ENCODE results near the gene KLRC4. TPM values are rescaled to one million over a fixed set of nuclear protein-coding genes. Genes with fewer than 3 reads are reported as not detected.

Gene KLRC4
- total RNA-seq (2021; fragmentation: NEBNext Ultra II Directional; extraction: Animal tissue kit (Norgen Biotek cat#: 25700)) = not detected in 2 replicates
- polyA plus RNA-seq (2011; rRNA removed) = not detected in 2 replicates
- polyA plus RNA-seq (2011; cell fraction: cytosol; rRNA removed) = not detected
- not detected for polyA plus RNA-seq (2011; cell fraction: nucleus; rRNA removed)
- polyA plus RNA-seq (2012, experiment 1 of 2) = not detected in 4 replicates
- polyA plus RNA-seq (2012, experiment 2 of 2) = not detected
- polyA plus RNA-seq (2013, experiment 1 of 2) = not detected
- polyA plus RNA-seq (2013, experiment 2 of 2) = not detected
- not detected in 2 replicates for polyA minus RNA-seq (2011; rRNA and poly(A)+ RNA removed)
- polyA minus RNA-seq (2011; cell fraction: cytosol; rRNA and poly(A)+ RNA removed) = not detected
- polyA minus RNA-seq (2011; cell fraction: nucleus; rRNA and poly(A)+ RNA removed) = not detected
- long read RNA-seq, experiment 1 = 0 reads
- long read RNA-seq, experiment 2 = 0 reads

DNA sequence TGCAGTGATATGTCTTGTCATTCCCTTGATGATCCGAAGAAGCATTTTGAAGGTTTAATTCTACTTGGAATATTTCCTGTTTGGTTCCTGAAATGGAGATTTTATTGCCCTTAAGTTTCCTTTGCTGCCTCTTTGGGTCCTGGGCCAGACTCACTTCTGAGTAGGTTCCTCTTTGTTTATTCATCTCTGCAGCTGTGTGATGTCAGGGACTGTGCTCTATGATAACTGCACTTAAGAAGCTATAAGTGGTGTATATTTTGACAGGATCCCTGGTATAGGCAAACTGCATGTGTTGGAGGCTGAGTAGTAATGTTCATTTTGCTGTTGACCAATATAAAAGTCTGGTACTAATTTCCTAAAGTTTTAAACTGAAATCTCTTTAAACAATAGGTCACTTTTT is at the start of gene KLRC4:
Gene KLRC4, minus strand, starts transcription at position 366 of the 400 bp plus-strand sequence. Its CDS starts 182 bp downstream, at position 184.
- H2BK5ac ChIP-seq (ENCODE audit: low read depth, low read length) = no peak within 1 kb of the TSS
- H4K5ac ChIP-seq (ENCODE audit: insufficient read length, low read depth, low read length) = no peak within 1 kb of the TSS
- no peak within 1 kb of the TSS for H3K14ac ChIP-seq (ENCODE audit: insufficient read length)
- no peaks in the 10 kb centered on the region for H3K79me2 ChIP-seq (ENCODE audit: control insufficient read depth in 1 of 2, insufficient read depth in 2 of 2, low read length in 2 of 2)
- no peaks in the 10 kb centered on the region for H4K20me1 ChIP-seq (replicated peaks in 1 of 2; ENCODE audit: control insufficient read depth in 1 of 2, insufficient read depth in 2 of 2, low read length in 2 of 2)
- no peak within 1 kb of the TSS for H4K91ac ChIP-seq (replicated peaks; ENCODE audit: insufficient read length, low read length)
- 57% methylated on average over 1 of the region's 1 CpG; no CpG with 5 or more reads in 1 of the 2 experiments for WGBS, 2 experiments (ENCODE audit: extremely low coverage in 1 of 2, insufficient coverage in 1 of 2, insufficient read length in 1 of 2, insufficient replicate concordance in 2 of 2, low coverage in 1 of 2, low lambda C conversion rate in 2 of 2, missing lambda C conversion rate in 1 of 2)
- no peak within 1 kb of the TSS for H3K23ac ChIP-seq (ENCODE audit: insufficient read length)
- no peaks in the 10 kb centered on the region for H3K36me3 ChIP-seq (ENCODE audit: control insufficient read depth in 2 of 4, insufficient read depth in 4 of 4, low read length in 3 of 4)
- no peak within 1 kb of the TSS for H3K4me3 ChIP-seq (ENCODE audit: extremely low read depth in 1 of 4, insufficient read depth in 2 of 4, low read depth in 3 of 4, low read length in 4 of 4)
- no peak within 1 kb of the TSS for H2BK20ac ChIP-seq (ENCODE audit: low read length)
- no peak within 1 kb of the TSS for H3K56ac ChIP-seq (replicated peaks; ENCODE audit: insufficient read length, low read depth, low read length)
- POLR2A ChIA-PET (ENCODE audit: partially characterized antibody) = no interaction called here
- no peak within 1 kb of the TSS for H2AK5ac ChIP-seq (ENCODE audit: low read depth, low read length)
- no peak within 1 kb of the TSS for H2BK15ac ChIP-seq (ENCODE audit: low read length)
- H2BK120ac ChIP-seq (replicated peaks; ENCODE audit: low read depth, low read length) = no peak within 1 kb of the TSS
- H3K27me3 ChIP-seq (replicated peaks in 1 of 4; ENCODE audit: control insufficient read depth in 3 of 4, extremely low read depth in 1 of 4, insufficient read depth in 3 of 4, low read length in 3 of 4) = no peaks in the 10 kb centered on the region
- no peak within 1 kb of the TSS for H4K8ac ChIP-seq (ENCODE audit: extremely low read depth, insufficient read depth, low read length)
- H2BK12ac ChIP-seq (ENCODE audit: low read depth, low read length) = no peak within 1 kb of the TSS
- H3K4me1 ChIP-seq (replicated peaks in 1 of 4; ENCODE audit: control insufficient read depth in 3 of 4, insufficient read depth in 4 of 4, low read length in 3 of 4) = no peaks in the 10 kb centered on the region
- CTCF ChIA-PET (ENCODE audit: partially characterized antibody) = no interaction called here
- no peak for DNase-seq (ENCODE audit: low read depth in 1 of 2, low spot score in 2 of 2)
- peaks cover 0 to 5% of the 10 kb centered on the region in 2 experiments; a peak in 1 of 4 replicates for H3K9me3 ChIP-seq (ENCODE audit: insufficient read depth in 2 of 2, low read depth in 1 of 2, low read length in 1 of 2)
- H3K27ac ChIP-seq (ENCODE audit: low read depth, low read length) = no peak within 1 kb of the TSS
- no peak within 1 kb of the TSS; the same call in 1 of the 2 replicates for H2AFZ ChIP-seq (ENCODE audit: low read length)
- H3K23me2 ChIP-seq (ENCODE audit: low read depth, low read length) = no peaks in the 10 kb centered on the region
- H3K79me1 ChIP-seq (ENCODE audit: low read depth, low read length) = no peaks in the 10 kb centered on the region
- H3K9ac ChIP-seq (replicated peaks in 1 of 4; ENCODE audit: extremely low read depth in 1 of 4, low read depth in 3 of 4, low read length in 3 of 4) = no peak within 1 kb of the TSS
- FAIRE-seq = no peak
- H3K18ac ChIP-seq (ENCODE audit: extremely low read depth, low read length) = no peak within 1 kb of the TSS
- no peak within 1 kb of the TSS for H3K4me2 ChIP-seq (ENCODE audit: insufficient read depth in 1 of 2, low read depth in 2 of 2, low read length in 2 of 2)
- no peak within 1 kb of the TSS for H3K4ac ChIP-seq (replicated peaks; ENCODE audit: insufficient read length, low read depth, low read length)
- TF ChIP-seq, protein P1, sequence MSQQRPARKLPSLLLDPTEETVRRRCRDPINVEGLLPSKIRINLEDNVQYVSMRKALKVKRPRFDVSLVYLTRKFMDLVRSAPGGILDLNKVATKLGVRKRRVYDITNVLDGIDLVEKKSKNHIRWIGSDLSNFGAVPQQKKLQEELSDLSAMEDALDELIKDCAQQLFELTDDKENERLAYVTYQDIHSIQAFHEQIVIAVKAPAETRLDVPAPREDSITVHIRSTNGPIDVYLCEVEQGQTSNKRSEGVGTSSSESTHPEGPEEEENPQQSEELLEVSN (IDR thresholded peaks at IDR 0.05) = no peak
- TF ChIP-seq TAF7 (optimal IDR thresholded peaks at IDR 0.05; ENCODE audit: borderline replicate concordance, low read depth, low read length) (no peak), KDM5A (IDR thresholded peaks at IDR 0.05; ENCODE audit: low read length) (no peak), CREB1 (IDR thresholded peaks at IDR 0.05) (no peak), USF2 (IDR thresholded peaks at IDR 0.05; ENCODE audit: low read length) (no peak), EZH2 (IDR thresholded peaks at IDR 0.05; ENCODE audit: low read depth, low read length, severe bottlenecking) (no peak), SIRT6 (IDR thresholded peaks at IDR 0.05; ENCODE audit: low read length) (no peak), TBP (IDR thresholded peaks at IDR 0.05; ENCODE audit: low read depth, low read length) (no peak), SP2 (IDR thresholded peaks at IDR 0.05; ENCODE audit: low read length) (no peak)
- TF ChIP-seq, protein P2, sequence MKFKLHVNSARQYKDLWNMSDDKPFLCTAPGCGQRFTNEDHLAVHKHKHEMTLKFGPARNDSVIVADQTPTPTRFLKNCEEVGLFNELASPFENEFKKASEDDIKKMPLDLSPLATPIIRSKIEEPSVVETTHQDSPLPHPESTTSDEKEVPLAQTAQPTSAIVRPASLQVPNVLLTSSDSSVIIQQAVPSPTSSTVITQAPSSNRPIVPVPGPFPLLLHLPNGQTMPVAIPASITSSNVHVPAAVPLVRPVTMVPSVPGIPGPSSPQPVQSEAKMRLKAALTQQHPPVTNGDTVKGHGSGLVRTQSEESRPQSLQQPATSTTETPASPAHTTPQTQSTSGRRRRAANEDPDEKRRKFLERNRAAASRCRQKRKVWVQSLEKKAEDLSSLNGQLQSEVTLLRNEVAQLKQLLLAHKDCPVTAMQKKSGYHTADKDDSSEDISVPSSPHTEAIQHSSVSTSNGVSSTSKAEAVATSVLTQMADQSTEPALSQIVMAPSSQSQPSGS (IDR thresholded peaks at IDR 0.05; ENCODE audit: low read length) = no peak

Data from H1 (cell line).